NCI-H187 (cell line): Measurements from ENCODE around the gene PLBD2.
A peak's percentile ranks its signal among the peaks of the same experiment; 100 is the strongest.

Experiments
- DNase-seq, 2 experiments: peaks; one replicate each; lab custom pipeline; 2025; lab: John Stamatoyannopoulos, UW

The PLBD2 gene

GRCh38 chr12:113358381-113359132 is at the start of gene PLBD2:
Gene PLBD2 (plus strand): TSS chr12:113358587. CDS start chr12:113358601, 14 bp downstream.
- peak; percentile 74 to 91 for DNase-seq

- no peak for DNase-seq
These were observed 47.9 kb upstream of the PLBD2 start for GRCh38 chr12:113310489-113310888.

- DNase-seq: no peak
These were observed 44.3 kb upstream of the PLBD2 start for GRCh38 chr12:113314121-113314529.

GRCh38 chr12:113315358-113315757 is 43.0 kb upstream of the PLBD2 start:
- DNase-seq: no peak

GRCh38 chr12:113316155-113316554 is 42.2 kb upstream of the PLBD2 start:
- DNase-seq: no peak

DNA sequence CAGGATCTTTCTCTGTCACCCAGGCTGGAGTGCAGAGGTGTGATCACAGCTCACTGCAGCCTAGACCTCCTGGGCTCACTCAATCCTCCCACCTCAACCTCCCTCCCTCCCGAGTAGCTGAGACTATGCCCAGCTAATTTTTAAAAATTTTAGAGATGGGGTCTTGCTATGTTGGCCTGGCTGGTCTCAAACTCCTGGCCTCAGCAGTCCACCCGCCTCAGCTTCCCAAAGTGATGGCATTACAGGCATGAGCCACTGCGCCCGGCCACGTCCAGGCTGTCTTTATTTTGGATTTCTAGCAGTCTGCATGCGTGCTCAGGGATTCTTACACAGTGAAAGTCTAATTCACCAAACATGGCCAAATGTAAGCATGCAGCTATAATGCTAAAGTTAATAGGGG is 41.3 kb upstream of the PLBD2 start:
- DNase-seq: no peak

DNA sequence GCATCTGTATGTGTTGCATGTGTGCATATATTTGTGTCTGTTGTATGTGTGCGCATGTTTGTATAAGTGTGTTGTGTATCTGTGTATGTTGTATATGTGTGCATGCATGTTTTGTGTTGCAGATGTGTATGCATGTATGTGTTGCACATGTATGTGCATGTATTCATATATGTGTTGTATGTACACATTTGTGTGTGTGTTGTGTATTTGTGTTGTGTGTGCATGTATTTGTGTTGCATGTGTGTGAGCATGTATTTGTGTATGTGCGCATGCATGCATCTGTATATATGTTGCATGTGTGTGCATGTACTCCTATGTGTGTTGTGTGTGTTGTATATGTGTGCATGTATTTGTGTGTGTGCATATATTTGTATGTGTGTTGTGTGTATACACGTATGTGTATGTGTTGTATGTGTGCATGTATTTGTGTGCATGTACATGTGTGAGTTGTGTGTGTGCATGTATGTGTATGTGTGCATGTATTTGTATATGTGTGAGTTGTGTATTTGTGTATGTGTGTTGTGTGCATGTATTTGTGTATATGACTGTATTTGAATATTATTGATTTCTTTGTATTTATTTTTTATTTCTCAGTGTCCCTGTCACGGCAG is 40.2 kb upstream of the PLBD2 start:
- no peak for DNase-seq

- DNase-seq: no peak
These were observed 39.3 kb upstream of the PLBD2 start for GRCh38 chr12:113318900-113319628.

DNA sequence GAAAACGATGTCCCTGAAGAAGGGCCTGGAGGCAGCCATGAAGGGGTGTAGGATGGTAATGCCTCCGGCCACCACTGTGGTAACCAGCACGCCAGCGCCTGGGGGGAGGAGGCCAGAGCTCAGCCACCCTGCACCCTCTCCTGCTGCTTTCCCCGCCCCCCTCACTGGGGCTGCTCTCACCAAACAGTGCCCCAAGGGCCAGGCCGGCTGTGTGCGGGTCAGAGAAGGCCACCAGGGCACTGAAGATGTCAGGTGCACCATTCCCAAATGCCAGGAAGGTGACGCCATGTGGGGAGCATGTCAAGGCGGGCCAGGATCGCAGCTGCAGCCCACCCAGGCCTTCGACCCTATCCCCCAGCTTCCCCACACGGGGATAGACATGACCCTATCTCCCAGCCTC is 38.0 kb upstream of the PLBD2 start:
- no peak for DNase-seq

GRCh38 chr12:113322343-113322742 is 36.0 kb upstream of the PLBD2 start:
- DNase-seq: no peak

- no peak for DNase-seq
These were observed 32.5 kb upstream of the PLBD2 start for GRCh38 chr12:113325916-113326315.

- no peak for DNase-seq
These were observed 31.5 kb upstream of the PLBD2 start for GRCh38 chr12:113326775-113327395.

DNA sequence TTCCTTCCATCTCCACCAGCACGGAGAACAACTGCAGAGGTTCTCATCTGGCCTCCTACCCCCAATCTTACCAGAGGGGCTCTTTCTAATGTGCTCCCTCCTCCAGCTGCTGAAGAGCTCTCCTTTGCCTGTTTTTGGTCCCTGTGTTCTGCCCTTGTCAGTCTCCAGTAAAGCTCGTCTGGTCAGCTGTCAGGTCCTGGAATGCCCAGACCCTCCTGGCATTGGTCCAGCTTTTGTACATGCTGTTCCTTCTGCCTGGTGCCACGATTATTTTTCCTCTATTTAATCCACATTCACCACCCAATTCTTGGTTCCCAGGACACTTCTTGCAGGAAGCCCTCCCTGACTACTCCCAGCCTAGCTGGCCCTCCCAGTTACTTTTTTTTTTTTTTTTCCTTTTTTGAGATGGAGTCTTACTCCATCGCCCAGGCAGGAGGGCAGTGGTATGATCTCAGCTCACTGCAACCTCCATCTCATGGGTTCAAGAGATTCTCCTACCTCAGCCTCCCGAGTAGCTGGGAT is 30.0 kb upstream of the PLBD2 start:
- DNase-seq: no peak

DNA sequence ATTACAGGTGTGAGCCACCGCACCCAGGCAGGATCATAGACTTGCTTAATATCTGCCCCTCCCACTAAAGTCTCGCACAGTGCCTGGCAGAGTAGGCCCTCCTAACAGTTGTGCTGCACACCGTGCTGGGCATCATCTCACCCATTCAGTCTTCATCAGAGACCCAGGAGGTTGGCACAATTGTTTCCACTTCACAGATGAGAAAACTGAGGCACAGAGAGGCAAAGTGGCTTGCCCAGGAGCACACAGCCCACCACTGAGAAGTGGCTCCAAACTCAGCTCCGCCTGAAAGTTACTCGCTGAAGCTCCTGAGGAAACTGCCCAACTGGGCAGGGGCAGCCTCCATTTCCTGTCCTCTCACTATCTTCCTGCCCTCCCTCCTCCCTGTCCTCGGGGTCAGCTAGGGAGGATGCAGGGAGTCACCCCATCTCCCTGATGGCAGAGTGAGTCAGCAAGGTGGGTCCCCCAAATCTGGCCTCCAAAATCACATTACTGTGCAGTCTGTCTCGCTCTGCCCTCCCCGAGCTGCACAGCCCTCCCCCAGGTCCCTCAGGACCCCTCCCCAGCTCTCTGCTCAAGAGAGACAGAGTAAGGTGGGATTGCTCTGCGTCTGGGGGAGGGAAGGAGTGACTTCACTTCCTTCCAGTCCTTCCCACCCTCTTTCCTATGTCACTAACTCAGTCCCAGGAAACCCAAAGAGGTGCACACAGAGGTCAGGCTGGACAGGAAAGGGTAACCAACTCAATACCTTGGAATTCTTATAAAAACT is 29.2 kb upstream of the PLBD2 start:
- DNase-seq: no peak

- no peak for DNase-seq
These were observed 28.5 kb upstream of the PLBD2 start for GRCh38 chr12:113329791-113330417.

DNA sequence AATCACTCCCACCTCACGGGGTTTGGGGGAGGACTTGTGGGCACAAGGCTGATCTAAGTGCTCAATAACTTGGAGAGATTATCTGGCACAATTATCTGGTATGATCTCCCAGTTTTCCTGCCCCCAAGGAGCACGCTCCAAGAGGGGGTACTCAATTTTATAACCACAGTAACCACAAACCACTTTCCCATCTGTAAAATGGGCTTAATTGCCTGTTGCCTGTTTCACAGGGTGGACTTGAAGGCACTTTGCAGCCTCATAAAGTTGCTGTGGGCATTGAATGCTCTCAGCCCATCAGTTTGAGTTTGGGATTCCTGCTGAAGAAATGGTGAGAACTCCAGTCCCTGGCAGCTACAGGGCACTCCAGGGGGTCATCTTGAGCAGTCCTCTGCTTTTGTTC is 27.9 kb upstream of the PLBD2 start:
- no peak for DNase-seq

DNA sequence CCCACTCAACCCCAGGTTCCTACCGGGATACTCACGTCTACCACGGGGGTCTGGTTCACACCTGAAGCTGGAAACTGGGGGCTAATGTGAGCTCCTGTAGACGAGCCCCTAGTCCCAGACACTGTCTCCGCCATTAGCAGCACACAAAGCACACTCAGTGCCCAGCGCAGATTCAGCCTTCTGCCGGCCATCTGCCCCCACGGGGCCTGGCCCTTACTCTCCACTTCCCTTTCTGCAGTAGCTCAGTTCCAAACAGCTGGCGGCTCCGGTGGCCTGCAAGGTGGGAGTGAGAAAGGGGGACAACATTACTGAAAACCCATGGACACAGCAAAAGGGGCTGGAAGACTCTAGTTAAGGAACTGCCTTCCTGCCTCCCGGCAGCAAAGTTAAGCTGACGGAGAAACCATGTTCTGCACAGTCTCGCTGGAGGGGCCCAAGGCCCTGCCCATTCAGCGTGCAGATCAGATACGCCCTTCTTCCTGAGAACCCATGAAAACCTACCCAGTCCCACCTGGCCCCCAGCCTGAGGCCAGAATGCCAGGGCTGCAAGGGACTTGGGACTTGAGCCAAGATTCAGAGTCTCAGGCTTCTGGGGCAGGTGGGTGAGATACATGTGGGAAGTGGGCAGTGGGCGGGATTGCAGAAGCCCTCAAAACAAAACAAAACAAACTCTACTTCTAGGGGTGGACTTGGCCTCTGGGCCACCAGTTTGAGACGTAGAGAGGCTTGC is 25.5 kb upstream of the PLBD2 start:
- DNase-seq: no peak

GRCh38 chr12:113333418-113333750 is 25.0 kb upstream of the PLBD2 start:
- DNase-seq: no peak

GRCh38 chr12:113333877-113334785 is 24.3 kb upstream of the PLBD2 start:
- DNase-seq: no peak
